GM23338 (cell line): Measurements from ENCODE around the gene SHANK2. TPM values are rescaled to one million over a fixed set of nuclear protein-coding genes. Genes with fewer than 3 reads are reported as not detected.

Experiments
- ATAC-seq: fragments of 200-7000 bp; cut with Tn5 transposase; 3 replicates; pipeline ENCODE4 v1.9.1; 2020
- DNase-seq: peaks from one replicate; pipeline ENCODE4 v3.0.0-alpha.2; 2015; ENCODE audit warnings: low spot score
- H2AFZ ChIP-seq: fragments of 200-600 bp; sonication (generic); 2 replicates; pipeline ENCODE4 v1.8.0; 2016; ENCODE audit warnings: antibody characterized with exemption, mild to moderate bottlenecking, moderate library complexity
- H3F3A ChIP-seq: fragments of 200-600 bp; sonication (generic); replicated peaks from 2 replicates; pipeline ENCODE4 v1.8.0; 2017; ENCODE audit warnings: antibody characterized with exemption, mixed run types, low read depth
- H3K27ac ChIP-seq: fragments of 200-600 bp; sonication (generic); 2 replicates; pipeline ENCODE4 v1.6.1; 2016; ENCODE audit warnings: low read depth
- H3K27me3 ChIP-seq: fragments of 200-600 bp; sonication (generic); 2 replicates; pipeline ENCODE4 v1.8.0; 2016; ENCODE audit warnings: mild to moderate bottlenecking, mixed run types, moderate library complexity; ENCODE audit not compliant: insufficient read depth
- H3K36me3 ChIP-seq: fragments of 200-600 bp; sonication (generic); 2 replicates; pipeline ENCODE4 v1.8.0; 2016; ENCODE audit warnings: mild to moderate bottlenecking; ENCODE audit not compliant: insufficient read depth
- H3K4me1 ChIP-seq: fragments of 200-600 bp; sonication (generic); 2 replicates; pipeline ENCODE4 v1.8.0; 2016; ENCODE audit warnings: mild to moderate bottlenecking, moderate library complexity; ENCODE audit not compliant: insufficient read depth
- H3K4me2 ChIP-seq: fragments of 200-600 bp; sonication (generic); 2 replicates; pipeline ENCODE4 v1.7.1; 2017; ENCODE audit warnings: mixed run types
- H3K4me3 ChIP-seq: fragments of 200-600 bp; sonication (generic); 2 replicates; pipeline ENCODE4 v1.6.1; 2016; ENCODE audit warnings: mixed run types
- H3K79me2 ChIP-seq: fragments of 200-600 bp; sonication (generic); replicated peaks from 2 replicates; pipeline ENCODE4 v1.8.0; 2017; ENCODE audit warnings: mild to moderate bottlenecking; ENCODE audit not compliant: insufficient read depth
- H3K9me2 ChIP-seq: fragments of 200-600 bp; sonication (generic); 2 replicates; pipeline ENCODE4 v1.8.0; 2017; ENCODE audit not compliant: insufficient read depth
- H4K20me1 ChIP-seq: fragments of 200-600 bp; sonication (generic); replicated peaks from 2 replicates; pipeline ENCODE4 v1.8.0; 2017; ENCODE audit warnings: mild to moderate bottlenecking; ENCODE audit not compliant: insufficient read depth
- H3K27ac Mint-ChIP-seq: 2 replicates; pipeline ENCODE4 v1.8.0; 2020; ENCODE audit warnings: inconsistent platforms, mild to moderate bottlenecking, moderate library complexity, mixed read lengths
- H3K27me3 Mint-ChIP-seq: 3 replicates; pipeline ENCODE4 v1.8.0; 2022; ENCODE audit warnings: low read depth, mild to moderate bottlenecking, moderate library complexity, mixed read lengths, inconsistent platforms; ENCODE audit not compliant: insufficient read depth, poor library complexity
- H3K36me3 Mint-ChIP-seq: 3 replicates; pipeline ENCODE4 v1.8.0; 2021; ENCODE audit warnings: low read depth, mild to moderate bottlenecking, inconsistent platforms, moderate library complexity, mixed read lengths
- H3K4me1 Mint-ChIP-seq: 3 replicates; pipeline ENCODE4 v1.8.0; 2020; ENCODE audit warnings: mild to moderate bottlenecking, inconsistent platforms, mixed read lengths
- H3K4me3 Mint-ChIP-seq: 3 replicates; pipeline ENCODE4 v1.8.0; 2021; ENCODE audit warnings: moderate library complexity, mild to moderate bottlenecking, inconsistent platforms, mixed read lengths
- H3K9me3 Mint-ChIP-seq: 3 replicates; pipeline ENCODE4 v1.8.0; 2020; ENCODE audit warnings: moderate library complexity, mild to moderate bottlenecking, inconsistent platforms, mixed read lengths
- CREB1 ChIP-seq: fragments of 250-450 bp; sonication (Bioruptor Pico); IDR thresholded peaks from 2 replicates; pipeline ENCODE4 v1.5.0; 2020; ENCODE audit warnings: low read depth, mild to moderate bottlenecking, moderate library complexity
- ETS1 ChIP-seq: IDR thresholded peaks from 2 replicates; pipeline ENCODE4 v1.6.1; 2016; ENCODE audit warnings: antibody characterized with exemption
- EZH2phosphoT487 ChIP-seq: fragments of 200-600 bp; sonication (generic); IDR thresholded peaks from one replicate; pipeline ENCODE4 v1.8.1; 2018; ENCODE audit warnings: antibody characterized with exemption; ENCODE audit not compliant: unreplicated experiment
- NANOG ChIP-seq: IDR thresholded peaks from 2 replicates; pipeline ENCODE4 v1.6.1; 2016; ENCODE audit warnings: antibody characterized with exemption, borderline replicate concordance
- POLR2AphosphoS5 ChIP-seq: IDR thresholded peaks from 2 replicates; pipeline ENCODE4 v1.6.1; 2016; ENCODE audit warnings: antibody characterized with exemption, low read depth
- STAT1 ChIP-seq: IDR thresholded peaks from one replicate; pipeline ENCODE4 v1.6.1; 2016; ENCODE audit warnings: antibody characterized with exemption; ENCODE audit not compliant: unreplicated experiment
- polyA plus RNA-seq: library from polyadenylated mRNA; unstranded; fragments of >200 nt; fragmentation: Nextera tagmentation; extraction: Ambion mirVana; gene quantifications from 2 replicates; pipeline ENCODE4 v1.2.1, GENCODE V29; 2016
- total RNA-seq: library from RNA; depleted of rRNA; stranded (reverse); fragments of >200 nt; shearing (Covaris generic); gene quantifications from 2 replicates; pipeline ENCODE4 v1.2.3, GENCODE V29; 2014
- TF ChIP-seq, protein P1 (sequence below), 2 experiments: fragments of 200-600 bp in 1 of 2; sonication (generic) in 1 of 2; conservative IDR thresholded peaks; 2 replicates each; pipeline versions ENCODE4 v1.5.1 to v1.6.1; 2016 to 2017; ENCODE audit warnings: antibody characterized with exemption in 2 of 2, low read depth in 2 of 2, mild to moderate bottlenecking in 2 of 2, moderate library complexity in 1 of 2
- TF ChIP-seq, protein P2 (sequence below): fragments of 250-450 bp; sonication (Bioruptor Pico); IDR thresholded peaks from 2 replicates; pipeline ENCODE4 v1.5.0; 2020; ENCODE audit warnings: mild to moderate bottlenecking, moderate library complexity

Gene SHANK2
- total and polyA plus RNA-seq, 2 experiments from 2014 or later, result 22.0 to 81.4 TPM

DNA sequence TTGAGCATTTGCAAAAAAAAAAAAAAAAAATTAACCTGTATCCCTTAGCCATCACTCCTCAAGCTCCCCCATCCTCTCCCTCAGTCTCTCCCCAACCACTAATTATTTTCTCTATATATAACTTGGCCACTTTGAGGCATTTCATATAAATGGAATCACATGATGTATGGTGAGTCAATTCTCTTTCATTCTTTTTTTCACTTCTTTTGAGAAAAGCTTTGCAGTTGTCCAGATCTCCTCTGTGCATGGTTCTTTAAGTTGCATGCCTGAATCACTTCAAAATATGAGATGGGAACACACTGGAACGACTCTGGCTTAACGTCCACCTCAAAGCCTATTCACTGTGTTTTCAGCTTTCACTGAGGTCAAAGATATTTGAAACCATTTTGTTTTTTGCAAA lies 40.7 kb downstream of the SHANK2 start (continued):
- TF ChIP-seq, protein P1, sequence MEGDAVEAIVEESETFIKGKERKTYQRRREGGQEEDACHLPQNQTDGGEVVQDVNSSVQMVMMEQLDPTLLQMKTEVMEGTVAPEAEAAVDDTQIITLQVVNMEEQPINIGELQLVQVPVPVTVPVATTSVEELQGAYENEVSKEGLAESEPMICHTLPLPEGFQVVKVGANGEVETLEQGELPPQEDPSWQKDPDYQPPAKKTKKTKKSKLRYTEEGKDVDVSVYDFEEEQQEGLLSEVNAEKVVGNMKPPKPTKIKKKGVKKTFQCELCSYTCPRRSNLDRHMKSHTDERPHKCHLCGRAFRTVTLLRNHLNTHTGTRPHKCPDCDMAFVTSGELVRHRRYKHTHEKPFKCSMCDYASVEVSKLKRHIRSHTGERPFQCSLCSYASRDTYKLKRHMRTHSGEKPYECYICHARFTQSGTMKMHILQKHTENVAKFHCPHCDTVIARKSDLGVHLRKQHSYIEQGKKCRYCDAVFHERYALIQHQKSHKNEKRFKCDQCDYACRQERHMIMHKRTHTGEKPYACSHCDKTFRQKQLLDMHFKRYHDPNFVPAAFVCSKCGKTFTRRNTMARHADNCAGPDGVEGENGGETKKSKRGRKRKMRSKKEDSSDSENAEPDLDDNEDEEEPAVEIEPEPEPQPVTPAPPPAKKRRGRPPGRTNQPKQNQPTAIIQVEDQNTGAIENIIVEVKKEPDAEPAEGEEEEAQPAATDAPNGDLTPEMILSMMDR (conservative IDR thresholded peaks at IDR 0.05; ENCODE audit: low read depth in 2 of 2), result no peak
- TF ChIP-seq, protein P2, sequence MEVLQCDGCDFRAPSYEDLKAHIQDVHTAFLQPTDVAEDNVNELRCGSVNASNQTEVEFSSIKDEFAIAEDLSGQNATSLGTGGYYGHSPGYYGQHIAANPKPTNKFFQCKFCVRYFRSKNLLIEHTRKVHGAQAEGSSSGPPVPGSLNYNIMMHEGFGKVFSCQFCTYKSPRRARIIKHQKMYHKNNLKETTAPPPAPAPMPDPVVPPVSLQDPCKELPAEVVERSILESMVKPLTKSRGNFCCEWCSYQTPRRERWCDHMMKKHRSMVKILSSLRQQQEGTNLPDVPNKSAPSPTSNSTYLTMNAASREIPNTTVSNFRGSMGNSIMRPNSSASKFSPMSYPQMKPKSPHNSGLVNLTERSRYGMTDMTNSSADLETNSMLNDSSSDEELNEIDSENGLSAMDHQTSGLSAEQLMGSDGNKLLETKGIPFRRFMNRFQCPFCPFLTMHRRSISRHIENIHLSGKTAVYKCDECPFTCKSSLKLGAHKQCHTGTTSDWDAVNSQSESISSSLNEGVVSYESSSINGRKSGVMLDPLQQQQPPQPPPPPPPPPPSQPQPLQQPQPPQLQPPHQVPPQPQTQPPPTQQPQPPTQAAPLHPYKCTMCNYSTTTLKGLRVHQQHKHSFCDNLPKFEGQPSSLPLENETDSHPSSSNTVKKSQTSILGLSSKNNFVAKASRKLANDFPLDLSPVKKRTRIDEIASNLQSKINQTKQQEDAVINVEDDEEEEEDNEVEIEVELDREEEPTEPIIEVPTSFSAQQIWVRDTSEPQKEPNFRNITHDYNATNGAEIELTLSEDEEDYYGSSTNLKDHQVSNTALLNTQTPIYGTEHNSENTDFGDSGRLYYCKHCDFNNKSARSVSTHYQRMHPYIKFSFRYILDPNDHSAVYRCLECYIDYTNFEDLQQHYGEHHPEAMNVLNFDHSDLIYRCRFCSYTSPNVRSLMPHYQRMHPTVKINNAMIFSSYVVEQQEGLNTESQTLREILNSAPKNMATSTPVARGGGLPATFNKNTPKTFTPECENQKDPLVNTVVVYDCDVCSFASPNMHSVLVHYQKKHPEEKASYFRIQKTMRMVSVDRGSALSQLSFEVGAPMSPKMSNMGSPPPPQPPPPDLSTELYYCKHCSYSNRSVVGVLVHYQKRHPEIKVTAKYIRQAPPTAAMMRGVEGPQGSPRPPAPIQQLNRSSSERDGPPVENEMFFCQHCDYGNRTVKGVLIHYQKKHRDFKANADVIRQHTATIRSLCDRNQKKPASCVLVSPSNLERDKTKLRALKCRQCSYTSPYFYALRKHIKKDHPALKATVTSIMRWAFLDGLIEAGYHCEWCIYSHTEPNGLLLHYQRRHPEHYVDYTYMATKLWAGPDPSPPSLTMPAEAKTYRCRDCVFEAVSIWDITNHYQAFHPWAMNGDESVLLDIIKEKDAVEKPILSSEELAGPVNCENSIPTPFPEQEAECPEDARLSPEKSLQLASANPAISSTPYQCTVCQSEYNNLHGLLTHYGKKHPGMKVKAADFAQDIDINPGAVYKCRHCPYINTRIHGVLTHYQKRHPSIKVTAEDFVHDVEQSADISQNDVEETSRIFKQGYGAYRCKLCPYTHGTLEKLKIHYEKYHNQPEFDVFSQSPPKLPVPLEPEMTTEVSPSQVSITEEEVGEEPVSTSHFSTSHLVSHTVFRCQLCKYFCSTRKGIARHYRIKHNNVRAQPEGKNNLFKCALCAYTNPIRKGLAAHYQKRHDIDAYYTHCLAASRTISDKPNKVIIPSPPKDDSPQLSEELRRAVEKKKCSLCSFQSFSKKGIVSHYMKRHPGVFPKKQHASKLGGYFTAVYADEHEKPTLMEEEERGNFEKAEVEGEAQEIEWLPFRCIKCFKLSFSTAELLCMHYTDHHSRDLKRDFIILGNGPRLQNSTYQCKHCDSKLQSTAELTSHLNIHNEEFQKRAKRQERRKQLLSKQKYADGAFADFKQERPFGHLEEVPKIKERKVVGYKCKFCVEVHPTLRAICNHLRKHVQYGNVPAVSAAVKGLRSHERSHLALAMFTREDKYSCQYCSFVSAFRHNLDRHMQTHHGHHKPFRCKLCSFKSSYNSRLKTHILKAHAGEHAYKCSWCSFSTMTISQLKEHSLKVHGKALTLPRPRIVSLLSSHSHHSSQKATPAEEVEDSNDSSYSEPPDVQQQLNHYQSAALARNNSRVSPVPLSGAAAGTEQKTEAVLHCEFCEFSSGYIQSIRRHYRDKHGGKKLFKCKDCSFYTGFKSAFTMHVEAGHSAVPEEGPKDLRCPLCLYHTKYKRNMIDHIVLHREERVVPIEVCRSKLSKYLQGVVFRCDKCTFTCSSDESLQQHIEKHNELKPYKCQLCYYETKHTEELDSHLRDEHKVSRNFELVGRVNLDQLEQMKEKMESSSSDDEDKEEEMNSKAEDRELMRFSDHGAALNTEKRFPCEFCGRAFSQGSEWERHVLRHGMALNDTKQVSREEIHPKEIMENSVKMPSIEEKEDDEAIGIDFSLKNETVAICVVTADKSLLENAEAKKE, result no peak
- no peak for TF ChIP-seq POLR2AphosphoS5

DNA sequence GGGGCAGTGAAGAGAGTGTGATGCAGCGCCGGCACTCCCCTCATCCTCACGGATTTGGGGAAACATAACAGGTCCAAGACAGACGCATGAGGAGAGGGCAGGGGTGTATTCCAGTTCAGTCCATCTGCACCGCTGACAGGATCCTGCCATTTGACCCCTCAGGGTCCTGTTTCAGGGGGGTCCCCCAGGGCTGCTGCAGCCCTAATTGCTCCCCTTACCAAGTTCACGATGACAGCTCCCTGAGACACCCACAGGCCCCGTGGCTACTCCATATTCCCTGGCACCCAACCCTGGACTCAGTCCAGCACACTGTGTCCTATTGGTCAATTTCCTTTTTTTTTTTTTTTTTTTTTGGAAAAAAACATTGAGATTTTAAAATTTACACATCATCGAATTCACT lies 41.5 kb downstream of the SHANK2 start:
- Mint-ChIP-seq H3K27ac (no peak overlapping the region), H3K27me3 (peaks cover 11% of the 10 kb centered on the region), H3K4me3 (no peak overlapping the region), H3K9me3 (0 out of 3 replicates have a peak, but pooled peaks cover 3% of the 10 kb centered on the region), H3K36me3 (peaks cover 31% of the 10 kb centered on the region), H3K4me1 (peaks cover 45% of the 10 kb centered on the region)
- DNase-seq, result no peak
- Histone ChIP-seq H3K4me2 (no peak overlapping the region), H3K79me2 (peaks cover 86% of the 10 kb centered on the region), H4K20me1 (peaks cover 30% of the 10 kb centered on the region), H3F3A (no peaks in the 10 kb centered on the region), H3K27me3 (no peaks in the 10 kb centered on the region), H3K27ac (no peak overlapping the region), H3K4me1 (peaks cover 19% of the 10 kb centered on the region), H2AFZ (no peak overlapping the region), H3K36me3 (no peaks in the 10 kb centered on the region), H3K9me2 (no peaks in the 10 kb centered on the region), H3K4me3 (no peak overlapping the region)
- no peak for ATAC-seq
- TF ChIP-seq CREB1 (no peak), NANOG (no peak), ETS1 (no peak), STAT1 (no peak), EZH2phosphoT487 (no peak)
- TF ChIP-seq, protein P1 (conservative IDR thresholded peaks at IDR 0.05; ENCODE audit: low read depth in 2 of 2), result no peak
